ENCODE measurements around the gene CCSER1.
"Not testable (repeated sequence)": the region's sequence is repeated elsewhere in the genome, so short reads cannot be mapped to it uniquely, and the experiment has no call there.

The CCSER1 gene

DNA sequence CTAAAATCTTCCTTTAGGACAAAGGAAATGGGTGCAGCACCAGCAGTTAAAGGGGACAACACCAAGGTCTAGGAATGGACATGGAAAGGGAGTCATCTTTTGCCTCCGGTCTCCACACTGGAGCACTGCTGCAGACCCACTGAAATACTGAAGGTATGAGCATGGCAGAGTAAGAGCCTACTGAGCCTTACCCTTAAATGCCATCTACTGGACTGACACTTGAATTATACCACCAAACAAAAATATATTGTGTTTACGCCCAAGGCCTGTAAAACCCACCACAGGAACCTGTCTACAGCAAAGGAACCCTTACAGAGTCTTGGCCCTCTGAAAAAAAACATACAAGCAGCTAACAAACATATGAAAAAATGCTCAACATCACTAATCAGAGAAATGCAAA lies 443.4 kb downstream of the CCSER1 start:
- no peak for DNase-seq (ENCODE audit: low spot score)

- DNase-seq (ENCODE audit: low spot score) = no peak
Measured at GRCh38 chr4:90572996-90573395, 445.8 kb downstream of the CCSER1 start.

DNA sequence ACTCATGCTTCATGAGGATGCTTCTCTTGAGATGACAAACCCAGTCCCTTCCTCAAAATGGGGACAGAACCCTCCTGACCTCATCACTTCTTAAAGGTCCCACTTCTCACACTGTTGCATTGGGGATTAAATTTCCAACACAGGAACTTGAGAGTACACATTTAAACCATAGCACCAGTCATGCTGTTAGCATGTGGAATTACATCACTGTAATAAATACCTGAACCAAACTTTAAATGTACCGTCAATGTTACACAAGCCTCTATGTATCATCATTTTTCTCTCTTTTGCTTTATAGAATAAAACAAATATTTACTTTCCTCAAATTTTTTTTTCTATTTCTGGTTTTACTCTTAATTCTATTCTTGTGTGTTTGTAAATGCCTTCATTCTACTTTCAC lies 448.2 kb downstream of the CCSER1 start:
- no peak for DNase-seq (ENCODE audit: low spot score)

GRCh38 chr4:90580326-90580725 lies 453.1 kb downstream of the CCSER1 start:
- no peak for DNase-seq (ENCODE audit: low spot score)

- DNase-seq (ENCODE audit: low spot score) = no peak
Measured at GRCh38 chr4:90582087-90582486, 454.9 kb downstream of the CCSER1 start.

DNA sequence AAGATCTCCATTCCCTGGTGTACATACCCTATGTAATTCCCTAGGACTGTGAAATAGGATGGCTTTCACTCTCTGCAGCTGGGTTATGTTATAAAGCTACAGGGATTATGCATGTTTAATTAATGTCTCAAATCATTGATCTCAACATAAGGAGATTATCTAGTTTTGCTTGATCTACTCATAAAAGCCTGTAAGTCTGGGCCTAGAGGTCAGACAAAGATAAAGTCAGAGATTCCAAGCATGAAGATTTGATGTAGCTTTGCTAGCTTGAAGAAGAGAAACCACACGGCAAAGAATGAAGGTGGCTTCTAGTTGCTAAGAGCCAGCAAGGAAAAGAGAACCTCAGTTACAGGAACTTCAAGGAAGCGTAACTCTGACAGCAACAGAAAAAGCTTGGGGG lies 456.9 kb downstream of the CCSER1 start:
- no peak for DNase-seq (ENCODE audit: low spot score)

- no peak for DNase-seq (ENCODE audit: low spot score)
Measured at GRCh38 chr4:90585961-90586360, 458.8 kb downstream of the CCSER1 start.

GRCh38 chr4:90586799-90587198 lies 459.6 kb downstream of the CCSER1 start:
- no peak for DNase-seq (ENCODE audit: low spot score)

DNA sequence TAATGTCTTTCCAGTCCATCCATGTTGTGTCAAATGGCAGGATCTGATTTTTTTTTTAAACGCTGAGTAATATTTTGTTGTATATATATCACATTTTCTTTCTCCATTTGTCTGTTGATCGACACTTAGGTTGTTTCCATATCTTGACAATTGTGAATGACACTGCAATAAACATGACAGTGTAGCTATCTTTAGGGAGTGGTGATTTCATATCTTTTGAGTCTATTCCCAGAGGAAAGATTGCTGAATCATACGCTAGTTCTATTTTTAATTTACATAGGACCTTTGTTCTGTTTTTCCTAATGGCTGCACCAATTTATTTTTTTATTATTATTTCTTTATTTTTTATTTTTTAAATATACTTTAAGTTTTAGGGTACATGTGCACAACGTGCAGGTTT lies 470.7 kb downstream of the CCSER1 start:
- DNase-seq (ENCODE audit: low spot score) = no peak

GRCh38 chr4:90598741-90599140 lies 471.5 kb downstream of the CCSER1 start:
- no peak for DNase-seq (ENCODE audit: low spot score)

DNA sequence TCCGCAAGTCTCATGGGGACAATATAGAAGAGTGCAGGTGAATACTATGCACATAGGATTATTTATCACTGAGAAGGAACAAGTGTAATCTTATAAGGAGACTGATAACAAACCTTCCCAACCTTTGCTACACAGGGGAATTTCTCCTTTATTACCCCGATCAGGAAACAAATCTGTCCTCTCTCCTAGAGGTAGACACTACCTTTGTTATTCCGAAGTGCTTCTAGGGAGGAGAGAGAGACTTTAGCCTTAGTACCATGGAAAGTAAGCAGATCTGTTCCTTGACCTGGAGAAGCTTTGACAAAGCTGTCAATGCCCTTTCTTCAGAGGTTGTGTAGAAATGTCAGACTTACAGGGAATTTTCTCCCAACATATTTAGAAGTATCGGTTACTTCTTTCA lies 475.5 kb downstream of the CCSER1 start:
- DNase-seq (ENCODE audit: low spot score) = no peak

DNA sequence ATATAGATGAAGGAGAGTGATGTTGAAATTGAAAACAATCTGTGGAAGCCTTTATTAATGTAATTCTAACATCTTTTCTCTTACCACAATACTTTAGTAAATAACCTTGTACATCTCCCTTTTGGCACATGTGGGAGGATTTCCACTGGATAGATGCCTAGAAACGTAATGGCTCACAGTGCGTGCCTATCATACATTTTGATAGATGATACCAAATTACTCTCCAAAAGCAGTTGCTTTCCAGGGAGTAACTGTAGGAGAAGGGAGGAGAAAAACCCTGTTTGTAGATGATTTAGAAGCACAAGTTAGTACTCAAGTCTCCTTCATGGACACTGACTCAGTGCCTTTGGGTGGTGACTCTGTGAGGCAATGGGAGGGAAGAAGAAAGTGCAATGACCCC lies 476.3 kb downstream of the CCSER1 start:
- DNase-seq (ENCODE audit: low spot score) = no peak

DNA sequence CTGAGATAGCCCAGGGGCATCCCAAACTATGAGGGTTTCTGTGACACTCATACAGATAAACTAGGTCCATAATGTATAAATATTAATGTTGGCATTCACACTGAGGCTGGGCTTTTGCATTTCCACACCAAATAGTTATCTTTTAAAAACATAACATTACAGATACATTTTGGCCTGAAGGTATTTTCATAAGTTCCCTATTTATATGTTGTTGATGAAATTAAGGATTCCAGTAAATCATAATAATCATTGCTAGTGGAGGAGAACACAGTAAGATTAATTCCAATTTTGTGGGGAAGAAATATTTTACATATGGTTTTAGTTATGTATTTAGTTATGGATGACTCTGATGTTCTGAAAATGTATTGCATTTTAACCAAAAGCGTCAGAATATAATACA lies 479.6 kb downstream of the CCSER1 start:
- no peak for DNase-seq (ENCODE audit: low spot score)

- DNase-seq (ENCODE audit: low spot score) = no peak
Measured at GRCh38 chr4:90614371-90614770, 487.2 kb downstream of the CCSER1 start.

GRCh38 chr4:90621080-90621479 lies 493.9 kb downstream of the CCSER1 start:
- DNase-seq (ENCODE audit: low spot score) = no peak

- no peak for DNase-seq (ENCODE audit: low spot score)
Measured at GRCh38 chr4:90624781-90625180, 497.6 kb downstream of the CCSER1 start.

GRCh38 chr4:90641861-90642599 lies 514.8 kb downstream of the CCSER1 start:
- DNase-seq (ENCODE audit: low spot score) = no peak

DNA sequence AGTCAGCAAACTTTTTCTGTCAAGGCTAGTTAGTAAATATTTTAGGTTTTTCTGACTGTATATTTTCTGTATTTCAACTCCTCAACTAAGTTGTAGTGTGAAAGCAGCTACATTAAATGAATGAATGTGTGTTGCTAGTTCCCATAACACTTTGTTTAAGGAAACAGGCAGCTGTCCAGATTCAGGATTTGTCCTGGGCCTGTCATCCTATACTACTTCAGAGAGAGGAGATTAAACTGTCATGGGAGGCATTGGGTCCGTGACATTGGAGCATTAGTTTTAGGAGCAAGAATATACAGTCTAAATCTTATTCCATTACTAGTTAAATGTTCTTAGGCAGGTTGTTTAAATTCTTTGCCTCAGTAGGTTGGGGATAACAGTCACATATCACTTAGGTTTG lies 516.0 kb downstream of the CCSER1 start:
- DNase-seq (ENCODE audit: low spot score) = no peak

DNA sequence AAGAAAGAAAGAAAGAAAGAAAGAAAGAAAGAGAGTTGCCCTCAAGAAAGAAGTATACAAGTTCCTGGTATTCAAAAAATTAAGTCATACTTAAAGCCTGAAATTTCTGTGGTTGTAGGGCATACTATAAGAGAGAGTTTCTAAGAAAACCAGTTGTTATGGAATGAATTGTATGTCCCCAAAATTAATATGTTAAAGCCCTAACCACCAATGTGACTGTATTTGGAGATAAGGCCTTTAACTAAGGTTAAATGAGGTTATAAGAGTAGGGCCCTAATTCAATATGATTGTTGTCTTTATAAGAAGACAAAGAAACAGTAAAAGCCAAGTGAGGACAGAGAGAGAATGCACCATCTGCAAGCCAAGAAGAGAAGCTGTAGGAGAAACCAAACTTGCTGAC lies 521.1 kb downstream of the CCSER1 start:
- no peak for DNase-seq (ENCODE audit: low spot score)

DNA sequence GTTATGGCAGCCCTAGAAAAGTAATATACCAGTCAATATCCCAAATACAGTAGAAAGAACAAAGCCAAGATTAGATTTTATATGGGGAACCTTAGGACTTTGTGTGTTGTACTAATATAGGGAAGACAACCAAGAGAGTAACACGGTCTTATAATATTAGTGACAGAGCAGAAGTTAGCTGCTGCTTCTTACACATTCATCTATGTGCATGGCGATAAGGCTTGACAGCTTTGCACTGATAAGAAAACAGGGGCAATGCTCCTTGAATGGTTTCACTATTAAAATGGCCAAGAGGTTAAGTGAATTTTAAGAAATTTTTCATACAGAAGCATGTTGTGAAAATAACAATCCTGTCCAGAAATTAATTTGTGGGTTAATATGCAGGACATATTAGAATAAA lies 521.6 kb downstream of the CCSER1 start:
- DNase-seq (ENCODE audit: low spot score) = no peak

DNA sequence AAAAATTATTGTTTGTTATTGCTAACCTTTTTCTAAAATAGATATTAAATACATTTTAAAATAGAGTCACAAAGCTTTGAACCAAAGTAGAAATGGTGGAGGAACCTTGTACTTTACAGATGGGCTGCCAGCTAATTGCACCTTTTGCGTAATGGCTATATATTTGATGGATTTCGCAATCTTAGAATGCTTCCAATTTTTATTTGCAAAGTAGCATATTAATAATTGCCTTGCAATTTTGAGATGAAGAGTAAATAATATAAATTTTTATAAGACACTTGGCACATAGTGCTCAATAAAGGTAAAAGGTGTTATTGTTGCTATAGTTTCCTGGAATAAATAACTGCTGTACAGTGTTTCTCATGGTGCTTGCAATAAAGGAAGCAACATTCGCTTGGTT lies 533.5 kb downstream of the CCSER1 start:
- DNase-seq (ENCODE audit: low spot score) = no peak

DNA sequence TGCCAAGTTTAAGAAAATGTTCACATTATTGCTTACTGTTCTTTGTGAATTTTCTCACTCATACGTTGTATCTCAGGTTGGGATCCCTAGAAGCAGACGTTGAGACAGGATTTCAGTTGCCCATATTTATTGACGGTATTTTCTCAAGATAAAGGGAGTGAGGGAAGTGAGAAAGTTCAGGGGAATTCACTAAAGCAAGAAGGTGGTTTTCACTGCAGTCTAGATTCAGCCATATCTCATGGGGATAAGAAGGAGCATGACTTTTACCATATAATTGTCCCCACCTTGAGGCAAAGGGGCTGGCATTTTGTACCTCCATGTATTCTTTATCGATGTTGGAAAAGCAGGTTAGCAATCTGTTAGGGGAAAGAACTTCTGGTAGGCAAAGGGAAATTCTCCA lies 543.0 kb downstream of the CCSER1 start:
- DNase-seq (ENCODE audit: low spot score) = no peak

GRCh38 chr4:90689739-90690138 lies 562.5 kb downstream of the CCSER1 start:
- no peak for DNase-seq (ENCODE audit: low spot score)

- DNase-seq (ENCODE audit: low spot score) = no peak
Measured at GRCh38 chr4:90695411-90695810, 568.2 kb downstream of the CCSER1 start.

DNA sequence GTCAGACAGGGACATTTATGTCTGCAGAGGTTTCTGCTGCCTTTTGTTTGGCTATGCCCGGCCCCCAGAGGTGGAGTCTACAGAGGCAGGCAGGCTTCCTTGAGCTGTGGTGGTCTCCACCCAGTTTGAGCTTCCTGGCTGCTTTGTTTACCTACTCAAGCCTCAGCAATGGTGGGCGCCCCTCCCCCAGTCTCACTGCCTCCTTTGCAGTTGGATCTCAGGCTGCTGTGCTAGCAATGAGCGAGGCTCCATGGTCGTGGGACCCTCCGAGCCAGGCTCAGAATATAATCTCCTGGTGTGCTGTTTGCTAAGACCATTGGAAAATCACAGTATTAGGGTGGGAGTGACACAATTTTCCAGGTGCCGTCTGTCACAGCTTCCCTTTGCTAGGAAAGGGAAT lies 578.3 kb downstream of the CCSER1 start:
- DNase-seq (ENCODE audit: low spot score) = not testable (repeated sequence)
